NCI-H526 (cell line): ENCODE results near the gene ZNF71.
"Not testable (repeated sequence)": the region's sequence is repeated elsewhere in the genome, so short reads cannot be mapped to it uniquely, and the experiment has no call there.

Experiments used
- DNase-seq, 2 experiments: peaks; one replicate each; lab custom pipeline; 2025; lab: John Stamatoyannopoulos, UW

Gene ZNF71

DNA sequence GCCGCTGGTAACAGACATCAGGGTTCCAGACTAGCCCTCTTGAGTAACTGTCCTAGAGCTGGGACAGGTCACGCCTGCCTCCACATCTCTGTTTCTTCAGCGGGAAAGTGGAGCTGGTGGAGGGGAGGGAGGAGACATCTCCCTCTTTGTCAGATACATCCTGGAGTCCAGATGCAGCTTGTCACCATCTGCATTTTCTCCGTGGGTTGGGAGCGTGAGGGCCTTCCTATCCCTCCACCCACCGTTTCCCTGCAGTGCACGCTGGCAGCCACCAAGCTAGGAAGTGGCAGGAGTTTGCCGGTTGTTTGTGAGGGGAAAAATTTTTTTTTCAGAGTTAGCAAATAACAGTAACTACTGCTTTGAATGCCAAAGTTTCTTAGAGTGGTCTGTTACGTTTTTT lies 27.9 kb downstream of the ZNF71 start:
- no peak for DNase-seq

GRCh38 chr19:56625708-56626107 lies 30.6 kb downstream of the ZNF71 start:
- no peak for DNase-seq

DNA sequence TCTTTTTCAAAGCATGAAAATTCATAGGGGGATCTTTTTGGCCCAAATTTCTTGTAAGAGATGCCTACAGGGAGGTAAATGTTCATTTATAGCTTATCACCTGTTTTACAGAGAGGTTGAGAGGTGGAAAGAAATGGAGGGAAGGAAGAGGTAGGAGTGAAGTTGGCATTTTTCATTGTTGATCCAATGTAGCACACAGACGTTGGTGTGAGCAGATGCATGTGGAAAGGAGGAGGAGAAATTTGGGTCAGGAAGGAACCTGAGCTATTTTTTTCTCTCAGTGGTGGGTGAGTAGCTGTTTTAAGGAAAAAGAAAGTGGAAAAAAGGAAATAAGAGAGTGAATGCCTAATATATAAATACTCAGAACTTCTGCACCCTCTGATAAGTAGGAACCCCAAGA lies 37.9 kb downstream of the ZNF71 start:
- DNase-seq: no peak

DNA sequence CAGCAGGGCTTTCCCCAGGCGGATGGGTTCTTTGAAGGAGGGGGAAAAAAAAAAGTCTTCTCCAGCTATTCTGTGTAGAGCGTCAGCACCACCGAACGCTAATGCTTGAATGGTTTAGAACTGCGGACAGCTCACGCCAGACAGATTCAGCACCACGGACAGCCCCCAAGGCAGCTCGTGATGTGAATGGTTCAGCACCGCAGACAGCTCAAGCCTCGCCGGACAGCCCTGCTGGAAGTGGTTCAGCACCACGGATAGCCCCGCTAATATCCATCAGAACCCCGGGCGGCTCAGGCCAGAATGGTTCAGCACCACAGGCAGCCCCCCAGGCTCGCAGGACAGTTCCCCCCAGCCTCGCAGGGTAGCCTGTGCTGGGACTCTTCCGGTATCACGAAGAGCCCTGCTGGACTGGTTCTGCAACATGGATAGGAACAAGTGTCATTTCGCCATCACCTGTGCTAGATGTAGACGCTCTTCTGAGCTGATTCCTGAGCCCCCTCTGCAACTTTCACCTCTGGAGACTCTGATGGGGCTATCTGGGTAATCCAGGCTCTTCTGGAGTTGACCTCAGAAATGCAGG lies 43.0 kb downstream of the ZNF71 start:
- no peak for DNase-seq

DNA sequence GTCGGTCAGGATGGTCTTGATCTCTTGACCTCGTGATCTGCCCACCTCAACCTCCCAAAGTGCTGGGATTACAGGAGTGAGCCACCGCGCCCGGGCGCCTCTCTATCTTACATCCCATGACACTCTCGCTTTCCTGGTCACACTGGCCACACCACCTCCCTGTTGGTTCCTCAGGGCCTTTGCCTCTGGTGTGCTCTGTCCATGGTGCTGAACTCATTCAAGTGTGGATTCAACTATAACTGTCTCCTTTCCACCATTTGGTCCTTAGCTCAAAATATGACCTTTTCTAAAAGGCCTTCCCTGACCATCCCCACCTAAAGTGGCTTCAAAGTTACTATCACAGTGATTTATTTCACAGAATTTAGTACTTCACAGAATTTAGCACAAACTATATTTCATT lies 44.1 kb downstream of the ZNF71 start:
- no peak for DNase-seq

DNA sequence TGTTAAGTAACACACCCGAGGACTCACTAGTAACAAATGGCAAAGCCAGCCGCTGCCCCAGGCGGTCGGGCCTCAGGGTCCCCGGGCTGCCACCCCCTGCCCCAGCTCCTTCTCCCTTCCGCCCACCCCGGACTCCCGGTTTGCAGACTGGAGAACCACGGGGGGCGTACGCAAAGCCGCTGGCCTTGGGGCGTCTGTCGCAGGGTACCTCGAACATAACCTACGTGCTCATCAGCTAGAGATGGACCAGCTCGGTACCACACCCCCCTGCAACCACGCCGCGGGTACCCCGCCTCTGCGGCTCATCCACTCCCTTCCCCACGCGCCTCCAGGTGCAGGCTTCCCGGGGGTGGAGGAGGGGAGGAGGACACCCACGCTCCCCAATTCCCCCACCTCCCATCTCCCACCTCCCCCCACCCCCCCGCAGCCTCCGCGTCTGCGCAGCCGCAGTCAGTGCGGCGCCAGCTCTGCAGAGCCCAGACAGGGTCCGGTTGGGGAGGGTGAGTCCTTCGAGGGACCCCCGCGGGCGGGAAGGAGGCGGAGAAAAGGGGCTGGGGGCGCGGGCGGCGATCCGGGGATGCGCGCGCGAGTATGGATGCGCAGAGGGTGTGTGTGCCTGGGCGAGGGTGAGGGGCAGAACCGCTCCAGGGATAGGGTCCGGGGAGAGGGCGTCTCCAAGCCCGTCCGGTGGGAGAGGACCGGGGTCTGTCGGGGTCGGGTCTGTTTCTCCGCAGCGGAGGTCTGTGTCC lies 47.8 kb downstream of the ZNF71 start, which contains the start of gene SMIM17:
Gene SMIM17, plus strand, starts transcription at position 449 of the 749 bp plus-strand sequence. CDS start 2,509 bp downstream, outside the sequence.
- no peak for DNase-seq

- no peak for DNase-seq
These were observed 48.4 kb downstream of the ZNF71 start for GRCh38 chr19:56643460-56643955.

DNA sequence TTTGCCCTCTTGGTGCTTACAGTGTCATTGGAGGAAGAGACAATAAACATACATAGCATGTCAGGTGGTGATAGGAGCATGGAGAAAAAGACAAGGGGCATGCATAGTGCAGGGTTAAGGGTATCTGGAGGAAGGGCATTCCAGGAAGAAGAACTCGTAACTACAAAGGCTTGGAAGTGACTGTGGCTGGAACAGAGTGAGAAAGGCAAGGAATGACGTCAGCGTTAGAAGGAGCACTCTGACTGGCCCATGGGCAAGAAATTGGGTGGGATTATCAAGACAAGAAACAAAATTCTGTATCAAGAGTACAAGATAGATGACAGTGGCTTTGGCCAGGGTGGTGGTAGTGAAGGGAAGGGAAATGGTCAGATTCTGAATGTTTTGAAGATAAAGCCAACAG lies 59.0 kb downstream of the ZNF71 start:
- DNase-seq: no peak

DNA sequence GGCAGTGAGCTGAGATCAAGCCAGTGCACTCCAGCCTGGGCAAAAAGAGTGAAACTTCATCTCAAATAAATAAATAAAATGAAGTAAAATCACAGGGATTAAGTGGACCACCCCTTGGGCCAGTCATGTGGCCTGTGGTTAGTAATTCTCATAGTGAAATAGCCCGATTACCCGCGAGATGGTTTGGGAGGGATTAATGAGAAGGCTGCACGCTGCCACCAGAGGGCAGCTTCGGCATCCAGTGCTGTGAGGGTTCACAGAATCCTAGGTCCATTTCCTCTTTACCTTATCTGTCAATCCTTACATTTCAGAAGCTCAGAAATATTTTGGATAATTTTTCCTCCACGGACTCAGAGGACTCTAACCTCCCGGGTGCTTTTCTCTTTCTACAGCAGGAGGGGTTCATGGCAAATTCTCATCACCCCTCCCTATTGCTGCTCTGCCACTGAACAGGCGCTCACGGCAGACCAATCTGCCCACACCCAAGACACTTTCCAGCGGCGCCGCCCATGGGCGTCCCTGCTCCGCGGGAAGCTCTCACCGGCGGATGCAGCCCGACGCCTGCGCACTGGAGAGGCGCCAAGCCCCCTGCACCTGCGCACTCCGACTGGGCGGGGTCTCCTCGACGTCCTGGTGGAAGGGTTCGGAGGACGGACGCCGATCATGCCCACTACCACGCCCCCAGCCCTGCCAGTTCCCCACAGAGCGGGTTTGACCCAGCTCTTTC lies 65.4 kb downstream of the ZNF71 start:
- peak in 1 of 2 experiments; percentile 10 for DNase-seq

DNA sequence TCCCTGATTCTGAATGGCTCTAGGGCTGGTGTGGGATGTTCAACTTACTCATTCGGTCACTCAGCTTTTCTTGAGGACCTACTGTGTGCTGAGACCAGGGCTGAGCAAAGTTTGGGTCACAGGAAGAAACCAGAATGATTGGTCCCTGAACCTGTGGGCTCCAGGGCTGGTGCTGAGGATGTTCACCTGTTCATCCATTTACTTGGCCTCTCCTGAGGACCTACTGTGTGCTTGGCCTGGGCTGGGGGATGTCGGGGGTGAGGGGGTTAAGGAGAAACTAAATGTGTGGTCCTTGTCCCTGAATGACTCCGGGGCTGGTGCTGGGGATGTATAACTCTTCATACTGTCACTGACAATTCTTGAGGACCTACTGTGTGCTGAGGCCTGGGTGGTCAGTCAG lies 66.1 kb downstream of the ZNF71 start:
- DNase-seq: no peak

DNA sequence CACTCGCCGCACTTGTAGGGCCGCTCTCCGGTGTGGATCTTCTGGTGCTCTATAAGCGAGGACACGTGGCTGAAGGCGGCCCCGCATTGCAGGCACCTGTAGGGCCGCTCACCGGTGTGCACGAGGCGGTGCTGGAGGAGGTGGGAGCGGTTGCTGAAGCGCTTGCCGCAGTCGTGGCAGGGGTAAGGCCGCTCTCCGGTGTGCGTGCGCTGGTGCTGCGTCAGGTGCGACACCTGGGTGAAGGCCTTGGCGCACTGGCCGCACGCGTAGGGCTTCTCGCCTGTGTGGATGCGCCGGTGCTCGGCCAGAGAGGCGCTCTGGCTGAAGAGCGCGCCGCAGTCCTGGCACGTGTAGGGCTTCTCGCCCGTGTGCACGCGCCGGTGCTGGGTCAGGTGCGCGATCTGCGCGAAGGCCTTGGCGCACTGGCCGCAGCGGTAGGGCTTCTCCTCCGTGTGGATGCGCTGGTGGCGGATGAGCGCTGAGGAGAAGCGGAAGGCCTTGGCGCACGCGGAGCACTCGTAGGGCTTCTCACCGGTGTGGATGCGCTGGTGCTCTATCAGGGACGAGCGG lies 68.9 kb downstream of the ZNF71 start:
- DNase-seq: no peak

DNA sequence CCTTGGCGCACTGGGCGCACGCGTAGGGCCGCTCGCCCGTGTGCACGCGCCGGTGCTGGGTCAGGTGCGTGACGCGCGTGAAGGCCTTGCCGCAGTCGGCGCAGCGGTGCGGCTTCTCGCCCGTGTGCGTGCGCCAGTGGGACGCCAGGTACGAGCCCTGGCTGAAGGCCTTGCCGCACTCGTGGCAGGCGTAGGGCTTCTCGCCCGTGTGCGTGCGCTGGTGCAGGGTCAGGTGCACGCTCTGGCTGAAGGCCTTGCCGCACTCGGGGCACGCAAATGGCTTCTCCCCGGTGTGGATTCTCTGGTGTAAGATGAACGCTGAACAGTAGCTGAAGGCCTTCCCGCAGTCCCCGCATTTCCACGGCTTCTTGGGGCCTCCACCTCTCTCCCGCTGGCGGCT lies 69.4 kb downstream of the ZNF71 start:
- DNase-seq: no peak

- DNase-seq: no peak
These were observed 72.3 kb downstream of the ZNF71 start for GRCh38 chr19:56667311-56667870.

DNA sequence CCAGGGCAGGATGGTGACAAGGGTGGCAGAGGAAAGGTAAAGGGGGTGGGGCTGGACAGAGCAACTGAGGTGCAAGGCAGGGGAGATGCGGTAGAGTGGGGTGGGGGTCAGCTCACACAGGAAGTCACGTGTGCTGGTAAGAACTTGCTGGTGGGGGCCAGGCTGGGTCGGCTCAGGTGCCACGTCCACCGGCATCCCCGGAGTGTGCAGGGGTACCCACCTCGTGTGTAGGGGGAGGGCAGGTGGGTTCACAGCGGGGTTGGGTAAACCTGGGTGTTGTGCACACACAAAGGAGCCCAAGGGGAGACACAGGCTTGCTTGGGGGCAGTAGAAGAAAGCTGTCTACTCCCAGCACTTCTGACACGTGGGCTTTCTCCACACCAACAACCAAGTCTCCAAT lies 73.6 kb downstream of the ZNF71 start:
- no peak for DNase-seq

GRCh38 chr19:56670401-56670960 lies 75.4 kb downstream of the ZNF71 start:
- DNase-seq: no peak

DNA sequence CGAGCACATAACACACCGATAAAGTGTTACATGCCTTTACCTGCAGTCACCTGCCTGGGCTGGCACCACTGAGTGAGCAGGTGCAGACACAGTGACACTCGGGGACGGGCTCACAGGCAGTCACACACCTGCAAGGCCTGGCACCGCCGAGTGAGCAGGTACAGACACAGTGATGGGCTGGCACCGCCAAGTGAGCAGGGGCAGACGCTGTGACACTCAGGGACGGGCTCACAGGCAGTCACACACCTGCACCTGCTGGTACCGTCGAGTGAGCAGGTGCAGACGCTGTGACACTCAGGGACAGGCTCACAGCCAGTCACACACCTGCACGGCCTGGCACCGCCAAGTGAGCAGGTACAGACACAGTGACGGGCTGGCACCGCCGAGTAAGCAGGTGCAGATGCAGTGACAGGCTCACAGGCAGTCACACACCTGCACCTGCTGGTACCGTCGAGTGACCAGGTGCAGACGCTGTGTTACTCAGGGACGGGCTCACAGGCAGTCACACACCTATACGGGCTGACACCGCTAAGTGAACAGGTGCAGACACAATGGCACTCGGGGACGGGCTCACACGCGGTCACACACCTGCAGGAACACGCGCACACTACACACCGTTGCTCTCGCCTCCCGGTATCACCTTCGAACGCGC lies 76.0 kb downstream of the ZNF71 start:
- peak in 1 of 2 experiments; percentile 58 for DNase-seq

GRCh38 chr19:56671613-56671994 lies 76.5 kb downstream of the ZNF71 start, which contains the start of gene ZNF835:
Gene ZNF835 (minus strand): TSS chr19:56671757. CDS start chr19:56665198, 6,559 bp downstream.
- DNase-seq: peak; percentile 47 to 84

DNA sequence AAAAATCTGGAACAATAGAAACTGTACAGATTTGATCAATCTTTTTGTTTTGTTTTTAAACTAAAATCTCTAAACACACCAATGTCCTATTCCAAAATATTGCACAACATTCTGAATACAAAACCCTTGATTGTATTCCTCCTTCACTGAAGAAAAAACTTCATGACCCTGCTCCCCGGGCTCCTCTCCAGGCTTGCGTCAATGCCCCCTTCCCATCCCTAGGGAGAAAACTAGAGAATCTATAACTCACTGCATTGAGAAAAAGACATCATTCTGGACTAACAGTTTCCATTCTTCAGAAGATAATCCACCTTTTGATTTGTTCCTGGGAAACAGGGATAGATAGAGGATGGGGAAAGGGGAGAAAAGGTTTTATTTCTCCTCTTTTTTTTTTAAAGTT lies 77.5 kb downstream of the ZNF71 start:
- not testable (repeated sequence) for DNase-seq
